ENCODE results near the gene LTBP1.
A peak's percentile ranks its signal among the peaks of the same experiment; 100 is the strongest.

The LTBP1 gene

GRCh38 chr2:33013684-33014110, 66.9 kb downstream of the LTBP1 start:
- DNase-seq (ENCODE audit: low read depth) = no peak
- no peak overlapping the region for H3K4me3 ChIP-seq (ENCODE audit: low read length)
- TF ChIP-seq, protein P1, sequence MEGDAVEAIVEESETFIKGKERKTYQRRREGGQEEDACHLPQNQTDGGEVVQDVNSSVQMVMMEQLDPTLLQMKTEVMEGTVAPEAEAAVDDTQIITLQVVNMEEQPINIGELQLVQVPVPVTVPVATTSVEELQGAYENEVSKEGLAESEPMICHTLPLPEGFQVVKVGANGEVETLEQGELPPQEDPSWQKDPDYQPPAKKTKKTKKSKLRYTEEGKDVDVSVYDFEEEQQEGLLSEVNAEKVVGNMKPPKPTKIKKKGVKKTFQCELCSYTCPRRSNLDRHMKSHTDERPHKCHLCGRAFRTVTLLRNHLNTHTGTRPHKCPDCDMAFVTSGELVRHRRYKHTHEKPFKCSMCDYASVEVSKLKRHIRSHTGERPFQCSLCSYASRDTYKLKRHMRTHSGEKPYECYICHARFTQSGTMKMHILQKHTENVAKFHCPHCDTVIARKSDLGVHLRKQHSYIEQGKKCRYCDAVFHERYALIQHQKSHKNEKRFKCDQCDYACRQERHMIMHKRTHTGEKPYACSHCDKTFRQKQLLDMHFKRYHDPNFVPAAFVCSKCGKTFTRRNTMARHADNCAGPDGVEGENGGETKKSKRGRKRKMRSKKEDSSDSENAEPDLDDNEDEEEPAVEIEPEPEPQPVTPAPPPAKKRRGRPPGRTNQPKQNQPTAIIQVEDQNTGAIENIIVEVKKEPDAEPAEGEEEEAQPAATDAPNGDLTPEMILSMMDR (conservative IDR thresholded peaks at IDR 0.05; ENCODE audit: low read depth, low read length) = no peak

- TF ChIP-seq, protein P1 (conservative IDR thresholded peaks at IDR 0.05; ENCODE audit: low read depth, low read length) = no peak
- no peak overlapping the region for H3K4me3 ChIP-seq (ENCODE audit: low read length)
- DNase-seq (ENCODE audit: low read depth) = no peak
These were observed 67.5 kb downstream of the LTBP1 start for GRCh38 chr2:33014268-33014667.

DNA sequence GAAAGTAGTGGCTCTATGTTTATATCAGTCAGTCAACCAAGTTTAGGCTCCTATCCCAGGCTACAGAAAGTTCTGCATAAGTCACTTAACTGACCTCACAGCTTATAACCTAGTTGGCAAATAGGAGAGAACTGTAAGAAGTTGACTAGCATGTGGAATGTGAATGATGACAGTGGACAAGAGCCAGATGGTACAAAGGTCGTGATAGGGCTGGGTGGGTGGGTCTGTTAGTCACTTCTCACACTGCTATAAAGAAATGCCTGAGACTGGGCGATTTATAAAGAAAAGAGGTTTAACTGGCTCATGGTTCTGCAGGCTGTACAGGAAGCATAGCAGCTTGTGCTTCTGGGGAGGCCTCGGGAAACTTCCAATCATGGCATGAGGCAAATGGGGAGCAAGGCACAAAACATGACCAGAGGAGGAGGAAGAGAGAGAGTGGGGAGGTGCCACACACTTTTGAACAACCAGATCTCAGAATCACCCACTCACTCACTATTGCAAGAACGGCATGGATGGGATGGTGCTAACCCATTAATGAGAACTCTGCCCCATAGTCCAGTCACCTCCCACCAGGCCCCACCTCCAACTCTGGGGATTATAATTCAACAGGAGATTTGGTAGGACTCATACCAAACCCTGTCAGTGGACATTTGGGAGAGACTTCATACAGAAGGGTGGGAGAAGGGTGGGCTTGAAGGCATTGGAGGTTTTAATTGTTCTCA, 68.8 kb downstream of the LTBP1 start:
- TF ChIP-seq, protein P1 (conservative IDR thresholded peaks at IDR 0.05; ENCODE audit: low read depth, low read length) = no peak
- no peak overlapping the region for H3K4me3 ChIP-seq (ENCODE audit: low read length)
- DNase-seq (ENCODE audit: low read depth) = peak; percentile 49

DNA sequence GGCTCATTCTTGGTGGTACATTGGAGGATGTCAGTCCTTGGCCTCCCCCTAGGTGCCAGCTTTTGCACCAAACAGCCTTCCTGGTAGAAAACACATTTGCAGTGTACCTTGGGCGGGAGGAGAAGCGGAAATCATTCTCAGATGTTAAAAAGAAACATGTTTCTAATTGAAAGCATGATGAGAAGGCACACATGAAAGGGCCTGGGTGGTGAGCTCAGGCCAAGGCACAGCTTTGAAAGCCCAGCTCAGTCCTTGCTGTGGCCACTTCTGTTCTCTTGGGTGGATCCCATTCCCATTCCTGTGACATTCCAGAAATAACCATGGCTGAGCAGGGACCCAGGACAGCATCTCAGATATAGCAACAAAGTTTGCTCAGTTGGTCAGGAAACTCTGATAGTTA, 71.5 kb downstream of the LTBP1 start:
- H3K4me3 ChIP-seq (ENCODE audit: low read length) = no peak overlapping the region
- no peak for DNase-seq (ENCODE audit: low read depth)
- TF ChIP-seq, protein P1 (conservative IDR thresholded peaks at IDR 0.05; ENCODE audit: low read depth, low read length) = no peak

GRCh38 chr2:33019796-33020195, 73.0 kb downstream of the LTBP1 start:
- no peak overlapping the region for H3K4me3 ChIP-seq (ENCODE audit: low read length)
- TF ChIP-seq, protein P1 (conservative IDR thresholded peaks at IDR 0.05; ENCODE audit: low read depth, low read length) = no peak
- no peak for DNase-seq (ENCODE audit: low read depth)

DNA sequence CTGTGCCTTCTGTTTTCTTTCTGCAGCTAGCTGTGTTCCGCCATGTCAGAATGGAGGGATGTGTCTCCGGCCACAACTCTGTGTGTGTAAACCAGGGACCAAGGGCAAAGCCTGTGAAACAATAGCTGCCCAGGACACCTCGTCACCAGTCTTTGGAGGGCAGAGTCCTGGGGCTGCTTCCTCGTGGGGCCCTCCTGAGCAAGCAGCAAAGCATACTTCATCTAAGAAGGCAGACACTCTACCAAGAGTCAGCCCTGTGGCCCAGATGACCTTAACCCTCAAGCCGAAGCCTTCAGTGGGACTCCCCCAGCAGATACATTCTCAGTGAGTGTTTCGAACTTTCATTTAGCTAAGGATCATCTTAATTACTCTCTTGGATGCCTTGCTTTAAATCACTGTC, 74.1 kb downstream of the LTBP1 start:
- TF ChIP-seq, protein P1 (conservative IDR thresholded peaks at IDR 0.05; ENCODE audit: low read depth, low read length) = no peak
- DNase-seq (ENCODE audit: low read depth) = no peak

DNA sequence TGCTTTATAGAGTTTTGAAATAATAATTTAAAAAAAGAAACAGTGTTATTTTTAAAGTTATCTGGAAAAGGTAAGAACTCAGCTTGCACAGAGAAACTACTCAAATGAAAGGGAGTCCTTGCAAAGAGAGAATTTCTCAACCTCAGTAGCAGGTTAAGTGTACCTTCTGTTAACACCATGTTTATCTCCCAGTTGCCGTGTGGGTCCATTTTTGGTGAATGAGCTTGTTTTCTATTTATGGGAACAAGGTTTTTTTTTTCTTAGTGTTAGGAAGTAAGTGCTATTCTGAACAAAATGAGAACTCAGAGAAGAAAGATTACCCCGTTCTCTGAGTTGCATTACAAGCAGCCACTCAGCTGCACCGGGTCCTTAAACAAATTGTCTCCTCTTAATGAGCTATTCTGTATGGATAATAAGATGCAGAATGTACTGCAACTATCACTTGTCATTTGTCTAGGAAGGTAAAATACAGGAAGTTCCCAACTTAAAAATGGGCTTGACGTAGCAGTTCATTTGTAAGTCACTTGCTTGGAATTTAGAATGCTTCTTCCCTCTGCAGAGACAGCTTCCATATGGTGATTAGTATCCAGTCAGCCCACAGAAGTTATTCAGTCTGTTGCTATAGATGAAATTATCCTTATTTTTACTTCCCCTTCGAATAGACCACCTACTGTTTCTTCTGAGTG, 74.9 kb downstream of the LTBP1 start:
- no peak for DNase-seq (ENCODE audit: low read depth)
- TF ChIP-seq, protein P1 (conservative IDR thresholded peaks at IDR 0.05; ENCODE audit: low read depth, low read length) = no peak
- no peak overlapping the region for H3K4me3 ChIP-seq (ENCODE audit: low read length)

More for the DNA sequence above, 74.1 kb downstream of the LTBP1 start:
- H3K4me3 ChIP-seq (ENCODE audit: low read length) = no peak overlapping the region
